ENCODE data around the gene SYNPO2.

SYNPO2 gene

DNA sequence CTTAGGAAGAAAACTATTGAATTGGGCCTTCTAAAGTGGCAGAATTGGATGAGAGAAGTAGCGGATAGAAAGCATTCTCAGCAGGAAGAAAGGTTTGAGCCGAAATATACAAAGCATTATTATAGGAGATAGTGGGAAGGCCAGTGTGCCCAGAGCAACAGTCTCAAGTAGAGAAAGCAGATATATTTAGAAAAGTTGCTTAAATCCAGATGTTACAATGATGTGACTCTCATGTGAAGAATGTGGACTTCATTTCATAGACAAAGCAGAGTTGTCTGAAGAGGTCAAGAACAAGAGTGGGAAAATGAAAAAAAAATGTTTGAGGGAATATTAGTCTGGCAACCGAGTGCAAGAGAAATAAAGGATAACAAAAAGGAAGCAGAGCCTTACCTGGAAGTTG is 66.9 kb downstream of the SYNPO2 start:
- Histone ChIP-seq H3K4ac (ENCODE audit: low read depth in 1 of 2, low read length in 2 of 2) (no peak overlapping the region), H3K18ac (ENCODE audit: low read depth in 1 of 2, low read length in 2 of 2) (no peak overlapping the region), H3K14ac (ENCODE audit: low read length in 2 of 2) (no peak overlapping the region), H2BK12ac (ENCODE audit: low read length in 2 of 2) (no peak overlapping the region), H4K91ac (ENCODE audit: low read length) (no peak overlapping the region), H2BK120ac (ENCODE audit: low read depth, low read length) (no peak overlapping the region), H3K23ac (ENCODE audit: low read length in 2 of 2) (no peak overlapping the region), H3K27me3 (ENCODE audit: control insufficient read depth in 1 of 2, insufficient read depth in 1 of 2, low read length in 2 of 2) (no peaks in the 10 kb centered on the region), H2AK5ac (ENCODE audit: low read length, severe bottlenecking) (no peak overlapping the region), H3K27ac (ENCODE audit: low read length, poor library complexity, severe bottlenecking) (no peak overlapping the region), H3K9ac (ENCODE audit: low read length) (no peak overlapping the region), H3K4me1 (ENCODE audit: control insufficient read depth, insufficient read depth, low read depth, low read length) (no peaks in the 10 kb centered on the region), H2BK5ac (ENCODE audit: low read depth, low read length, poor library complexity, severe bottlenecking) (no peak overlapping the region), H4K8ac (ENCODE audit: low read length) (no peak overlapping the region), H3K9me3 (ENCODE audit: control insufficient read depth, low read length) (no peaks in the 10 kb centered on the region), H2BK15ac (ENCODE audit: low read depth, poor library complexity, severe bottlenecking) (no peak overlapping the region), H2AFZ (ENCODE audit: low read depth, low read length) (no peak overlapping the region), H3K4me3 (ENCODE audit: insufficient read depth in 1 of 2, low read depth in 1 of 2, low read length in 2 of 2) (no peak overlapping the region), H3K79me1 (replicated peaks; ENCODE audit: low read length, poor library complexity, severe bottlenecking) (no peaks in the 10 kb centered on the region), H3K4me2 (ENCODE audit: low read length, poor library complexity, severe bottlenecking) (no peak overlapping the region), H3K36me3 (ENCODE audit: control insufficient read depth in 1 of 2, insufficient read depth in 2 of 2, low read depth in 1 of 2, low read length in 2 of 2) (no peaks in the 10 kb centered on the region)
- no peak for DNase-seq
- 97% methylated on average over 3 of the region's 3 CpGs for WGBS

DNA sequence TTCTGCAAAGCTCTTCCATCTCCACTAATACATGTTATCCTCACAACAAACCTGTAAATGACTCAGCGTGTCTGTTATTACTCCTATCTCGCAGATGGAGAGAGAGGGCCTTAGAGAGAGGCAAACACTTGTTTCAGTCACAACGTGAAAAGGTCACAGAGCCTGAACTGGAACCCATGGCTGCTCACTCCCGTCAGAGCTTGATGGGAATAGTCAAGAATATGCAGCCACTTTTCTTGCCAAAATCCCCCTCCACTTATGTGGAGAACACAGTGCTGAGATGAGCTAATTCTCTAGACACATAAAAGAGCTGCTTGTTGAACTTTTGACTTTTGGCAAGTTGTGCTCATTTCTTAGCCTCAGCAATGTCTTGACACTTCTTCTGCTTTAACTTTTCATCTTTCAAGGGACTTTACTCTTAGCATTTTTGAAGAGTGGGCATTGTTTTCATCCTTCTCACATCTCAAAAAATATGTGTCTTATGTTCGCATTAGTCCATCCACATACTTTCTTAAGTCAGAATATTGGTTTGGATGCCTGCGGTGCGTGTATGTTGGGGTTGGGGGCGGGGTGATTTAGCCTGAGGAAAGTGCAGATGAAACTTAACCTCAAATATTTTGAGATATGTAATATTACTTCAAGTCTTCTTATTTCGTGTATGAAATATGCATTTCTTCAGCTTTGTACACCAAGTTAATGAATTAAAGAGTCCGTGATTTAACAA is 69.2 kb downstream of the SYNPO2 start:
- H2BK5ac ChIP-seq (ENCODE audit: low read depth, low read length, poor library complexity, severe bottlenecking), result no peak overlapping the region
- WGBS, result 74% methylated on average over 6 of the region's 10 CpGs
- no peak overlapping the region for H3K14ac ChIP-seq (ENCODE audit: low read length in 2 of 2)

DNA sequence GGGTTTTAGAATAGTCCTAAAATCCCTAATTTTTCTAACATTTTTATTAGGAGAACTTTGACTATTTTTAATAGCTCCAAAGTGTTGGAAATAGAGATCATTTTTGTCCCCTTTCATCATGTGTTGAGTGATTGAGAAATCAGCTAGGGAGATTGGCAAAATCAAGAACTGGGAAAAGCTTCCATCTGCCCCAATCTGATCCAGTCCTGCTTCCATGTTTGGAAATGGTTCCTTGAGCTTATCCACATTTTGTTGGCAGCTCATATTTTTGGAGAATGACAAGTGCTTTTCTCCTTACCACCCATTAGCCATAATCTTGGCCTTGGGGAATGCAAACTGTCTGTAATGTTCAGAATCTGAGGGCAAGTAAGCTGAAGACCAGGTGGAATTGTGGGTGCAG is 73.9 kb downstream of the SYNPO2 start:
- Histone ChIP-seq H4K91ac (ENCODE audit: low read length) (no peak overlapping the region), H2BK12ac (ENCODE audit: low read length in 2 of 2) (no peak overlapping the region), H3K18ac (ENCODE audit: low read depth in 1 of 2, low read length in 2 of 2) (no peak overlapping the region), H2BK120ac (ENCODE audit: low read depth, low read length) (no peak overlapping the region), H2AK5ac (ENCODE audit: low read length, severe bottlenecking) (no peak overlapping the region), H3K14ac (ENCODE audit: low read length in 2 of 2) (no peak overlapping the region), H3K27ac (ENCODE audit: low read length, poor library complexity, severe bottlenecking) (no peak overlapping the region), H2BK15ac (ENCODE audit: low read depth, poor library complexity, severe bottlenecking) (no peak overlapping the region), H2BK5ac (ENCODE audit: low read depth, low read length, poor library complexity, severe bottlenecking) (no peak overlapping the region), H3K4me3 (ENCODE audit: insufficient read depth in 1 of 2, low read depth in 1 of 2, low read length in 2 of 2) (no peak overlapping the region), H3K9ac (ENCODE audit: low read length) (no peak overlapping the region), H4K8ac (ENCODE audit: low read length) (no peak overlapping the region), H2AFZ (ENCODE audit: low read depth, low read length) (no peak overlapping the region), H3K4me2 (ENCODE audit: low read length, poor library complexity, severe bottlenecking) (no peak overlapping the region), H3K4me1 (ENCODE audit: control insufficient read depth, insufficient read depth, low read depth, low read length) (peaks cover 3% of the 10 kb centered on the region), H3K36me3 (ENCODE audit: control insufficient read depth in 1 of 2, insufficient read depth in 2 of 2, low read depth in 1 of 2, low read length in 2 of 2) (no peaks in the 10 kb centered on the region), H3K23ac (ENCODE audit: low read length in 2 of 2) (no peak overlapping the region), H3K9me3 (ENCODE audit: control insufficient read depth, low read length) (no peaks in the 10 kb centered on the region), H3K27me3 (ENCODE audit: control insufficient read depth in 1 of 2, insufficient read depth in 1 of 2, low read length in 2 of 2) (no peaks in the 10 kb centered on the region), H3K4ac (ENCODE audit: low read depth in 1 of 2, low read length in 2 of 2) (no peak overlapping the region), H3K79me1 (replicated peaks; ENCODE audit: low read length, poor library complexity, severe bottlenecking) (no peaks in the 10 kb centered on the region)
- no peak for DNase-seq

More for the DNA sequence above, 69.2 kb downstream of the SYNPO2 start:
- Histone ChIP-seq H2BK15ac (ENCODE audit: low read depth, poor library complexity, severe bottlenecking) (no peak overlapping the region), H3K4ac (ENCODE audit: low read depth in 1 of 2, low read length in 2 of 2) (no peak overlapping the region), H3K4me3 (ENCODE audit: insufficient read depth in 1 of 2, low read depth in 1 of 2, low read length in 2 of 2) (no peak overlapping the region), H4K8ac (ENCODE audit: low read length) (no peak overlapping the region), H3K27ac (ENCODE audit: low read length, poor library complexity, severe bottlenecking) (no peak overlapping the region), H2AFZ (ENCODE audit: low read depth, low read length) (no peak overlapping the region), H3K36me3 (ENCODE audit: control insufficient read depth in 1 of 2, insufficient read depth in 2 of 2, low read depth in 1 of 2, low read length in 2 of 2) (no peaks in the 10 kb centered on the region), H3K9ac (ENCODE audit: low read length) (no peak overlapping the region), H3K23ac (ENCODE audit: low read length in 2 of 2) (no peak overlapping the region), H2AK5ac (ENCODE audit: low read length, severe bottlenecking) (no peak overlapping the region), H3K18ac (ENCODE audit: low read depth in 1 of 2, low read length in 2 of 2) (no peak overlapping the region), H3K79me1 (replicated peaks; ENCODE audit: low read length, poor library complexity, severe bottlenecking) (no peaks in the 10 kb centered on the region), H3K27me3 (ENCODE audit: control insufficient read depth in 1 of 2, insufficient read depth in 1 of 2, low read length in 2 of 2) (no peaks in the 10 kb centered on the region), H2BK120ac (ENCODE audit: low read depth, low read length) (no peak overlapping the region), H2BK12ac (ENCODE audit: low read length in 2 of 2) (no peak overlapping the region), H3K4me1 (ENCODE audit: control insufficient read depth, insufficient read depth, low read depth, low read length) (no peaks in the 10 kb centered on the region), H4K91ac (ENCODE audit: low read length) (no peak overlapping the region), H3K9me3 (ENCODE audit: control insufficient read depth, low read length) (no peaks in the 10 kb centered on the region), H3K4me2 (ENCODE audit: low read length, poor library complexity, severe bottlenecking) (no peak overlapping the region)
- DNase-seq, result no peak

DNA sequence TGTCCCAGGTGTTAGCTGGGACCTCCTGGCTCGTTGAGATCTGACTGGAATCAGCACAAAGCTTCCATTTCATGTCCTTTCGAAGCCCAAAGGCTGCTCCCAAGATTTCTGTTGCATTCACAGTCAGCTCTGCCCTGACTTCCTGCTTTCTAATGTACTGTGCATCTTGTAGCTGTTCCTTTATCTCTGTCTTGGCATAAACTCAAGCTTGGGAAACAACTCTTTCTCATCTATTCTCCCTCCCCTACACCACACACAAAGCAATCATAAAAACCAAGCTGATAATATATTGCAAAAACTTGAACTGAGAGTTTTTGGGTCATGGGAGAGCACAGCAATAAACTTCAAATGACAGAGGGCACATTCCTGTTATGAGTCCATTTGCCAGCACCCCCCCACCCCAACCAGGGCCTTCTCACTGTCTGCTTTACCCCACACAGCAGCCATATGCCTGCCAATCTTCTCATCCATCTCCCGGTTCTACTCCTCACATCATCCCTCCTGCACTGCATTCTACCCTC is 76.3 kb downstream of the SYNPO2 start:
- peak; percentile 57 for DNase-seq
- H3K14ac ChIP-seq (ENCODE audit: low read length in 2 of 2), result no peak overlapping the region
- no peak overlapping the region for H3K23ac ChIP-seq (ENCODE audit: low read length in 2 of 2)
- H4K91ac ChIP-seq (ENCODE audit: low read length), result no peak overlapping the region
- H2BK15ac ChIP-seq (ENCODE audit: low read depth, poor library complexity, severe bottlenecking), result no peak overlapping the region
- 84% methylated on average over 3 of the region's 3 CpGs for WGBS
- no peaks in the 10 kb centered on the region for H3K79me1 ChIP-seq (replicated peaks; ENCODE audit: low read length, poor library complexity, severe bottlenecking)
- no peak overlapping the region for H3K4me3 ChIP-seq (ENCODE audit: insufficient read depth in 1 of 2, low read depth in 1 of 2, low read length in 2 of 2)
- no peak overlapping the region for H2BK5ac ChIP-seq (ENCODE audit: low read depth, low read length, poor library complexity, severe bottlenecking)
- H2BK12ac ChIP-seq (ENCODE audit: low read length in 2 of 2), result no peak overlapping the region
- no peak overlapping the region for H3K4me2 ChIP-seq (ENCODE audit: low read length, poor library complexity, severe bottlenecking)
- H3K36me3 ChIP-seq (ENCODE audit: control insufficient read depth in 1 of 2, insufficient read depth in 2 of 2, low read depth in 1 of 2, low read length in 2 of 2), result no peaks in the 10 kb centered on the region
- H3K27me3 ChIP-seq (ENCODE audit: control insufficient read depth in 1 of 2, insufficient read depth in 1 of 2, low read length in 2 of 2), result no peaks in the 10 kb centered on the region
- H3K27ac ChIP-seq (ENCODE audit: low read length, poor library complexity, severe bottlenecking), result no peak overlapping the region
- H2BK120ac ChIP-seq (ENCODE audit: low read depth, low read length), result no peak overlapping the region
- H4K8ac ChIP-seq (ENCODE audit: low read length), result no peak overlapping the region
- no peak overlapping the region for H2AK5ac ChIP-seq (ENCODE audit: low read length, severe bottlenecking)
- no peaks in the 10 kb centered on the region for H3K9me3 ChIP-seq (ENCODE audit: control insufficient read depth, low read length)
- peaks cover 3% of the 10 kb centered on the region for H3K4me1 ChIP-seq (ENCODE audit: control insufficient read depth, insufficient read depth, low read depth, low read length)
- no peak overlapping the region for H3K18ac ChIP-seq (ENCODE audit: low read depth in 1 of 2, low read length in 2 of 2)
- no peak overlapping the region for H3K4ac ChIP-seq (ENCODE audit: low read depth in 1 of 2, low read length in 2 of 2)
- H2AFZ ChIP-seq (ENCODE audit: low read depth, low read length), result no peak overlapping the region
- H3K9ac ChIP-seq (ENCODE audit: low read length), result peak overlapping the region; percentile 4

All from mesenchymal stem cell (in vitro differentiated cells and primary cell).